Muscle layer of colon (tissue), 2 donors: ENCODE measurements around the gene DEFB112.

Experiments
- H3K27ac ChIP-seq: one replicate; pipeline ENCODE4 v1.7.0; 2013; ENCODE audit warnings: low read depth, mild to moderate bottlenecking, low read length, moderate library complexity
- H3K27me3 ChIP-seq, 2 donors: one replicate each; pipeline ENCODE4 v1.7.0; 2013; ENCODE audit warnings: low read length in 2 of 2, mild to moderate bottlenecking in 2 of 2; ENCODE audit not compliant: insufficient read depth in 2 of 2, control insufficient read depth in 1 of 2
- H3K36me3 ChIP-seq: one replicate; pipeline ENCODE4 v1.7.0; 2013; ENCODE audit warnings: mild to moderate bottlenecking, low read length; ENCODE audit not compliant: insufficient read depth
- H3K4me1 ChIP-seq: one replicate; pipeline ENCODE4 v1.7.0; 2013; ENCODE audit warnings: mild to moderate bottlenecking, low read length; ENCODE audit not compliant: insufficient read depth
- H3K4me3 ChIP-seq, 2 donors: one replicate each; pipeline ENCODE4 v1.7.0; 2013; ENCODE audit warnings: low read length in 2 of 2, low read depth in 1 of 2, mild to moderate bottlenecking in 1 of 2, moderate library complexity in 1 of 2
- H3K9ac ChIP-seq: one replicate; pipeline ENCODE4 v1.7.0; 2013; ENCODE audit warnings: low read length
- H3K9me3 ChIP-seq: one replicate; pipeline ENCODE4 v1.7.0; 2013; ENCODE audit warnings: mild to moderate bottlenecking, low read length
- donor health status: abdominal sarcoma.
- donor health status: Adenocarcinoma of cecum.

The DEFB112 gene, protein sequence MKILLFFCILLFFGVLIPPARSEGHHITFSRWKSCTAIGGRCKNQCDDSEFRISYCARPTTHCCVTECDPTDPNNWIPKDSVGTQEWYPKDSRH

DNA sequence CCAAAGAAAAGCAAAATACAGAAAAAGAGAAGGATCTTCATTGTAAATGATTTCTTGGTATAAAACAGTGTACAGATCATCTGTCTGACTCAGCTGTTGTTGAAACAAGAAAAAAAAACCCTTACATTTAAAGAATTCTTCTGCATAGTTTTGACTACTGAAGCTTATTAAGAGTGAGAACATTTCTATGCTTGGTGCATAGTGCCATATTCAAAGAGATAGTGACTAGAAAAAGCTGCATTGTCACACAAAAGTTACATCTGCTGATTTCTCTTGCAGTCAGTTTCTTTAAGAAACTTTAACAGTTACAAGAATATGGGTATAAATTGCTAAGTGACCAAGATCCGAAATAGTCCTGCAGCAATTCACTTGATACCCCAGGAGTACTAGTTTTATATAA lies at the start of gene DEFB112:
TSS of gene DEFB112 (minus strand) at position 101 of the 400 bp plus-strand sequence. CDS start at position 41, 60 bp downstream.
- Histone ChIP-seq H3K9me3 (no peaks in the 10 kb centered on the region), H3K4me3 (no peak within 1 kb of the TSS), H3K27me3 (no peaks in the 10 kb centered on the region), H3K9ac (no peak within 1 kb of the TSS), H3K36me3 (no peaks in the 10 kb centered on the region), H3K27ac (no peak within 1 kb of the TSS), H3K4me1 (no peaks in the 10 kb centered on the region)

GRCh38 chr6:50098641-50098993 lies 48.9 kb upstream of the DEFB112 start:
- H3K9ac ChIP-seq = no peak overlapping the region

DNA sequence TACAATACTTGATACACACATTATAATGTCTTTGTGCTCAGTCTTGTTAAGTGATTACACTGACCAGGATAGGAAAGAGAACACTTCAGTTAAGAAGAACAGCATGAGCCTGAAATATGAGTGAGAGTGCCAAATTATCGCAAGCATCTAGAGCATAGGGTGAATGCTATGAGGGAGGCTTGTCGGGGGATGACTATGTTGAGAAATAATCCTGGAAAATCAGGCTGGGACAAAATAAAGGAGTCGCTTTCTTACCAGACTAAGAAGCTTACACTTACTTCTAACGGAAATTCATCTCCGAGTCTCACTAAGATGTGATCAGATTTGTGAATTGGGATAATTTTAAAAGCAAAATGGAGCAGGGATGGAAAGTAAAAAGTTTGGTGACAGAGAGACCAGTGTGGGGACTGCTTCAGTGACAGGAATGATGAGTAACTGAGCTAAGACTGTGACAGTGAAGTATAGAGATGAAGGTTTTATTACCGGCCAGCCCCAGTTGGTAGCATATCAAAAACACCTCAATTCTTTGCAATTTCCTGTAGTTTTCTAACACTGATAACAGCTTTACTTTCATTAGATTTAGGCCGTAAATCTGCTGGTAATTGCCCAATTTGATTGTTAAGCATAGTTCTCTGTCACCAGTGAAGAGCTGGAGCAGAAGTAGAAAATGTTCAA lies 48.4 kb upstream of the DEFB112 start:
- H3K4me1 ChIP-seq = peaks cover 5% of the 10 kb centered on the region
- H3K9me3 ChIP-seq = no peaks in the 10 kb centered on the region
- no peak overlapping the region for H3K9ac ChIP-seq
- no peaks in the 10 kb centered on the region for H3K27me3 ChIP-seq
- H3K36me3 ChIP-seq = no peaks in the 10 kb centered on the region
- H3K27ac ChIP-seq = no peak overlapping the region
- H3K4me3 ChIP-seq = no peak overlapping the region

More at GRCh38 chr6:50098641-50098993, 48.9 kb upstream of the DEFB112 start:
- Histone ChIP-seq H3K9me3 (no peaks in the 10 kb centered on the region), H3K4me1 (peaks cover 5% of the 10 kb centered on the region), H3K27me3 (no peaks in the 10 kb centered on the region), H3K36me3 (no peaks in the 10 kb centered on the region), H3K4me3 (no peak overlapping the region), H3K27ac (no peak overlapping the region)

GRCh38 chr6:50096296-50096695 lies 46.6 kb upstream of the DEFB112 start:
- no peak overlapping the region for H3K27ac ChIP-seq
- no peaks in the 10 kb centered on the region for H3K9me3 ChIP-seq
- H3K4me3 ChIP-seq = no peak overlapping the region
- no peak overlapping the region for H3K9ac ChIP-seq
- H3K27me3 ChIP-seq = no peaks in the 10 kb centered on the region
- H3K36me3 ChIP-seq = no peaks in the 10 kb centered on the region
- H3K4me1 ChIP-seq = peaks cover 5% of the 10 kb centered on the region

GRCh38 chr6:50093938-50094272 lies 44.2 kb upstream of the DEFB112 start:
- Histone ChIP-seq H3K27me3 (no peaks in the 10 kb centered on the region), H3K9ac (no peak overlapping the region)

DNA sequence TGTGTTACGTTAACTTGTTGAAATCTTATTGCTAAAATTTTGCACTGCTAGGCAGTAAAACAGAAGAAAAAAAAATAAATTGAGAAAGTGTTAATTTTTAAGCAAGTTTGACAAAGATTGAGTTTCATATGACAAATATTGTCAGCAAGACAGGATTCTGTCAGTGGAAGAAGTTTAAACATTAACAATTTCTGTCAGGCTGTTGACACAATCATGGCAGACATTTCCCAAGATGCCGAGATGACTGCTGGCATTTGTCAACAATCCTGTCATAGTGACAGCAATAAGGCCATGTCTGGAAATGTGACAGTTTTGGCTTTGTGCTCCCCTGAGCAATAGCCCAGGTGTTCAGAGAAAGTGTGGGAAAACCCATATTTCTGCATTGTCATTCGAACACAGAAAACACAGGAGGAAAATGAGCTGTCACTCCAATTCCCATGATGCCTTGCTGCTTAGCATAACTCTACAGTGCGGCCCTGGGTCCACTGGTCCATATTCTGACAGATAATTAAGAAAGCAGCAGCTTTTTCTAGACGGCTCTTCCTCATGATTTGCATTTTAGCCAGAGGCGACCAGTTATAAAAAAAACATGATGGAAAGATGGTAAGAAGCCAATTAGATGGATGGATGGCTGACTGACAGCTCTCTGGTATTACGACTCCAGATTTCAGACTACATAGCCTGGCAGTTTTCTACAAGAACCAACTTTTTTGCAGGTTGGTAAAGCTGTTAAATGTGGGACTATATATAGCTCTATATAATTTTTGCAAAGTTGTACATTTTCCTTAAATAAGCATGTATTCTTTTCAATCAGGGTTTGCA lies 43.6 kb upstream of the DEFB112 start:
- H3K4me3 ChIP-seq = no peak overlapping the region
- H3K9ac ChIP-seq = no peak overlapping the region
- no peaks in the 10 kb centered on the region for H3K36me3 ChIP-seq
- H3K4me1 ChIP-seq = peaks cover 5% of the 10 kb centered on the region
- no peaks in the 10 kb centered on the region for H3K27me3 ChIP-seq
- no peak overlapping the region for H3K27ac ChIP-seq
- no peaks in the 10 kb centered on the region for H3K9me3 ChIP-seq

More at GRCh38 chr6:50093938-50094272, 44.2 kb upstream of the DEFB112 start:
- Histone ChIP-seq H3K9me3 (no peaks in the 10 kb centered on the region), H3K4me1 (peaks cover 5% of the 10 kb centered on the region), H3K27ac (no peak overlapping the region), H3K36me3 (no peaks in the 10 kb centered on the region), H3K4me3 (no peak overlapping the region)

DNA sequence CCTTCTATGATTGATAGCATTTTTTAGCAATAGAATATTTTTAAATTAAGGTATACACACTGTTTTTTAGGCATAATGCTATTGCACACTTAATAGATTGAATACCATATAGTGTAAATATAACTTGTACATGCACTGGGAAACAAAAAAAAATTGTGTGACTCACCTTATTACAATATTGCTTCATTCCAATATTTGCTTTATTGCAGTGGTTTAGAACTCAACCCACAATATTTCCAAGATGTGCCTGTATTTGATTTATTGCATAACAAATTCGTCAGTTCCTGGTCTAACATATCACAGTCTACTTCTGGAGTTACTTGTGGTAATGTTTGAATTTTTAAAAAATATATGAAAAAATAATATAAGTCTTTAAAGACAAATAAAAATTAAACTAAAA lies 41.9 kb upstream of the DEFB112 start:
- no peaks in the 10 kb centered on the region for H3K27me3 ChIP-seq
- peaks cover 5% of the 10 kb centered on the region for H3K4me1 ChIP-seq
- H3K27ac ChIP-seq = no peak overlapping the region
- H3K36me3 ChIP-seq = no peaks in the 10 kb centered on the region
- no peaks in the 10 kb centered on the region for H3K9me3 ChIP-seq
- no peak overlapping the region for H3K4me3 ChIP-seq
- no peak overlapping the region for H3K9ac ChIP-seq

- H3K9ac ChIP-seq = no peak overlapping the region
- H3K9me3 ChIP-seq = no peaks in the 10 kb centered on the region
- no peaks in the 10 kb centered on the region for H3K27me3 ChIP-seq
- H3K27ac ChIP-seq = no peak overlapping the region
- H3K36me3 ChIP-seq = no peaks in the 10 kb centered on the region
- no peak overlapping the region for H3K4me3 ChIP-seq
- no peaks in the 10 kb centered on the region for H3K4me1 ChIP-seq
Measured at GRCh38 chr6:50089911-50090310, 40.2 kb upstream of the DEFB112 start.

DNA sequence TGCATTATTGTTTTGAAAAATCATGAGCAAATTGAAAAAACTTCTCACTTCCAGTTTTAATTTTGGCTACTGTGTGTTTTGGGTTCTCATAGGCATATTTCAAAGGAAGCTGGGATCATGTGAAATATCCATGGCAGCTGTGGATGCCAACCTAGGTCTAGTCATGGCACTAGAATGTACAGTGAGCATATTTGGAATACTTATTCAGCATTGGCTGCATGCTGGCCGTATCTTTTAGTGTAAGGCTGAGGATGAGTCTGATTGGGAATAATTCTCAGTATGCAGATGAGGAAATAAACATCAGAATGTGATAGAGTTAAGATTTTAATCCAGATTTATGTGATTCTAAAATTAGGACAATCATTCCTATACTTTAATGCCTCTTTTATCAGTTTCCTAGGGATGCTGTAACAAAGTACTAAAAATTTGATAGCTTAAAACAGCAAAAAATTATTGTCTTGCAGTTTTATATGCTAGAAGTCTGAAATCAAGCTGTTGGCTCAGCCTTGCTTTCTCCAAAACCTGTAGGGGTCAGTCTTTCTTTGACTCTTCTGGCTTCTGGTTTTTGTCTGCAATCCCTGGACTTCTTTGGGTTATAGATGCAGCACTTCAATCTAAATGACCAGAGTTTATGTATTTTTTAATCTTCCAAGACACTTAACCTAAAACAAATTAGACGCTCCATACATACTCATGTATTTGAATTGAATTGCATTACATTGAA lies 37.7 kb upstream of the DEFB112 start:
- Histone ChIP-seq H3K36me3 (no peaks in the 10 kb centered on the region), H3K9ac (no peak overlapping the region), H3K4me1 (no peaks in the 10 kb centered on the region), H3K9me3 (no peaks in the 10 kb centered on the region), H3K27me3 (no peaks in the 10 kb centered on the region), H3K4me3 (no peak overlapping the region), H3K27ac (no peak overlapping the region)

DNA sequence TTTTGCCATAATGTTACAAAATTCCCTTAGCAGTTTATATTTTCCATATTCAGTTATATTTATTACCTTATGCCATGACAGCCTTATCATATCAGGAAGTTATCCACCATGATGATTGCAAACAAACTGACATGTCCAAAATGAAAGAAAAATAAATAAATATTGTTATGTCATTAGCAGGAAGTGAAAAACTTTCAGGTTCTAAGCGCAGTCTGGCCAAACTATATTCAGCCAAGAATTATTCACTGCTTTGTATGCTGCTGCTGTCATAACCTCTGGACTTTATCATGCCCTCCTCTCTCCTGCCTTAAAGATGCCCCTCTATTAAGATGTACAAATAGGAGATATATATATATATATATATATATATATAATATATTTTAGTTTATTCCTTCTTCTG lies 27.7 kb upstream of the DEFB112 start:
- Histone ChIP-seq H3K9ac (no peak overlapping the region), H3K9me3 (no peaks in the 10 kb centered on the region), H3K4me1 (no peaks in the 10 kb centered on the region), H3K4me3 (no peak overlapping the region), H3K36me3 (no peaks in the 10 kb centered on the region), H3K27me3 (no peaks in the 10 kb centered on the region), H3K27ac (no peak overlapping the region)

- no peaks in the 10 kb centered on the region for H3K36me3 ChIP-seq
- no peaks in the 10 kb centered on the region for H3K4me1 ChIP-seq
- H3K27me3 ChIP-seq = no peaks in the 10 kb centered on the region
Measured at GRCh38 chr6:50076431-50076830, 26.7 kb upstream of the DEFB112 start.

More at GRCh38 chr6:50076431-50076830, 26.7 kb upstream of the DEFB112 start:
- no peaks in the 10 kb centered on the region for H3K9me3 ChIP-seq
- no peak overlapping the region for H3K9ac ChIP-seq
- no peak overlapping the region for H3K27ac ChIP-seq
- H3K4me3 ChIP-seq = no peak overlapping the region
